HG03571 (cell line): Measurements from ENCODE around the gene SNTA1.
"Not testable (repeated sequence)": the region's sequence is repeated elsewhere in the genome, so short reads cannot be mapped to it uniquely, and the experiment has no call there.

Source experiments
- ATAC-seq: cut with Tn5 transposase; IDR thresholded peaks from one replicate; pipeline ENCODE4 v1.9.1; 2021; ENCODE audit not compliant: unreplicated experiment

SNTA1 gene

GRCh38 chr20:33466303-33466646, 22.7 kb upstream of the SNTA1 start:
- no peak for ATAC-seq

- ATAC-seq = no peak
These were observed 22.1 kb upstream of the SNTA1 start for GRCh38 chr20:33465481-33466302.

GRCh38 chr20:33464759-33465158, 21.2 kb upstream of the SNTA1 start:
- ATAC-seq = not testable (repeated sequence)

- no peak for ATAC-seq
These were observed 20.0 kb upstream of the SNTA1 start for GRCh38 chr20:33463332-33464101.

GRCh38 chr20:33460711-33461110, 17.1 kb upstream of the SNTA1 start:
- no peak for ATAC-seq

- no peak for ATAC-seq
These were observed 16.0 kb upstream of the SNTA1 start for GRCh38 chr20:33459599-33459998.

GRCh38 chr20:33456916-33457642, 13.5 kb upstream of the SNTA1 start:
- not testable (repeated sequence) for ATAC-seq

- no peak for ATAC-seq
These were observed 7.3 kb upstream of the SNTA1 start for GRCh38 chr20:33450867-33451266.

GRCh38 chr20:33445881-33446625, 2.5 kb upstream of the SNTA1 start:
- no peak for ATAC-seq

- ATAC-seq = no peak
These were observed 1.4 kb upstream of the SNTA1 start for GRCh38 chr20:33444797-33445560.

GRCh38 chr20:33443006-33443511, 504 bp downstream of the SNTA1 start:
- ATAC-seq = peak; percentile 9

GRCh38 chr20:33442136-33443005, 1.2 kb downstream of the SNTA1 start:
- ATAC-seq = no peak

GRCh38 chr20:33441142-33441955, 2.2 kb downstream of the SNTA1 start:
- no peak for ATAC-seq

GRCh38 chr20:33440562-33440961, 3.0 kb downstream of the SNTA1 start:
- not testable (repeated sequence) for ATAC-seq

- no peak for ATAC-seq
These were observed 5.1 kb downstream of the SNTA1 start for GRCh38 chr20:33438481-33438880.

GRCh38 chr20:33437141-33437911, 6.2 kb downstream of the SNTA1 start:
- no peak for ATAC-seq

GRCh38 chr20:33434434-33434833, 9.1 kb downstream of the SNTA1 start:
- no peak for ATAC-seq
